HUES6 (cell line): Measurements from ENCODE around the gene LBH.
A peak's percentile ranks its signal among the peaks of the same experiment; 100 is the strongest.

Experiments used
- H3K27ac ChIP-seq: 2 replicates; pipeline ENCODE4 v1.7.0; 2013; ENCODE audit warnings: low read depth, mild to moderate bottlenecking, low read length, inconsistent platforms
- H3K27me3 ChIP-seq: 2 replicates; pipeline ENCODE4 v1.6.1; 2013; ENCODE audit warnings: low read length; ENCODE audit not compliant: control insufficient read depth, insufficient read depth
- H3K36me3 ChIP-seq: 2 replicates; pipeline ENCODE4 v1.6.1; 2013; ENCODE audit warnings: low read length; ENCODE audit not compliant: control insufficient read depth, insufficient read depth
- H3K4me1 ChIP-seq: 2 replicates; pipeline ENCODE4 v1.6.1; 2013; ENCODE audit warnings: low read length; ENCODE audit not compliant: control insufficient read depth, insufficient read depth
- H3K4me3 ChIP-seq: 2 replicates; pipeline ENCODE4 v1.5.1; 2013; ENCODE audit warnings: low read depth, low read length
- H3K9ac ChIP-seq: one replicate; pipeline ENCODE4 v1.6.1; 2013; ENCODE audit warnings: mild to moderate bottlenecking, low read length
- H3K9me3 ChIP-seq: 2 replicates; pipeline ENCODE4 v1.6.1; 2013; ENCODE audit warnings: low read depth, low read length; ENCODE audit not compliant: control insufficient read depth, insufficient read depth

Gene LBH

DNA sequence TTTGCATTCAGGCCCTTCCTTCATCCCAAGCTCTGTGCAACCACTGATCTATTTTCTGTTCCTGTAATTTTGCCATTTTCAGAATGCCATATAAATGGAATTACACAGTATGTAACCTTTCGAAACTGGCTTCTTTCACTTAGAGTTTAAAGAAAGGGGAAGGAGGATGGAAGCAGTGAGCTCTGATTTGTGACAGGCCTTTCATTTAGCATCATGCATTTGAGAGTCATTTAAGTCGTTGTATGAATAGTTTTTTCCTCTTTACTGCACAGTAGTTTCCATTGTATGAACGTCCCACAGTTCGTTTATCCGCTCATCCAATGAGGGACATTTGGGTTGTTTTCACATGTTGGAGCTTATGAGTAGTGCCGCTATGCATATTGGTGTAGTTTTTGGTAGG is 67.0 kb downstream of the LBH start:
- Histone ChIP-seq H3K9ac (no peak overlapping the region), H3K4me3 (no peak overlapping the region), H3K27me3 (peaks cover 6% of the 10 kb centered on the region; the same call in 1 of the 2 replicates), H3K27ac (no peak overlapping the region), H3K4me1 (peaks cover 45% of the 10 kb centered on the region), H3K36me3 (no peaks in the 10 kb centered on the region), H3K9me3 (no peaks in the 10 kb centered on the region)

DNA sequence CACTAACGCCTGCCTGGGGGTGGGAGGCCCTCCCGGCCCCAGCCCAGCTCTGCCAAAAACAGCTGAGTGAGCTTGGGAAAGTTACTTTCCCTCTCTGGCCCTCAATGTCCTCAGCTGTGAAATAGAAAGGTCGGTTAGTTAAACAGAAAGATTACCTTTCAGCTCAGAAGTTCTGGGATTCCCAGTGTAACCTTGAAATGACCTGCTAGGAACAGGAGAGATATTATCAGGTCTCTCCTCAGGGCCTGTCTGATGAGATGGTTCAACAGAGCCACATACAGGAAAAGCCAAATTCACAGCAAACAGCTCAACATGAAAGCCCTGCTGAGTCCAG is 68.8 kb downstream of the LBH start:
- Histone ChIP-seq H3K4me1 (peaks cover 40% of the 10 kb centered on the region), H3K27ac (no peak overlapping the region), H3K27me3 (peaks cover 6% of the 10 kb centered on the region; the same call in 1 of the 2 replicates), H3K36me3 (no peaks in the 10 kb centered on the region), H3K9me3 (no peaks in the 10 kb centered on the region), H3K4me3 (no peak overlapping the region), H3K9ac (no peak overlapping the region)

DNA sequence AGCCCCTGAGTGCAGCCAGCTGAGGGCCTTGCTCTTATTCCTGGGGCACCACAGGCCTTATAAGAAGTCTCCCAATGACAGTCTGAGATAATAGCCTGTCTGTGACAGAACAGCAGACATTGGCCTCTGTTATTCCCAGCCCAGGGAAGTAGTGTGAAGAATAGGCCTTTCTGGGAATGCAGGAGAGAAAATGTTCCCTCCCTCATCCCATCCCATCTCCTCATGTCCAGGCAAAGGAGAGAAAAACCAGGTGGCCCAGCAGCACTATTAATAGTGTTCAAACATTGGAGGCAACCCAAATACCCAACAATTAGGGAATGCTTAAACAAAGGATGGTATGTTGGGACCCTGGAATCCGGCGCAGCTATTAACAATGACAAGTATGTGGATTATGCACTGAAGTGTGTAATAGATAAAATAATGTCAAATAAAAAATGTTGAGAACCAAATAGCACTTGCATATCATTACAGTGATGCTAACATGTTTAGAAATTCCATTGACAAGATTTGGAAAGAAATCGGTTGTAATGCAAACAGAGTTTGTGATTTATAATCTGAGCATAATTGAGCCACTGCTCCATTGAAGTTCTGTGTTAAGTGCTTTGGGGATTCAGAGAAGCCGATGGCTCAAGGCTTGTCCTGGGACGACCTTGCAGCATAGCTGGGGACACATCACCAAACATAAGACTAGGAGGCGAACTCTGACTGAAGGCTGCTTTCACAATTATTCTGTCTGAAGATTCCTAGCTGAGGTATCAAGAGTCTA is 69.3 kb downstream of the LBH start:
- H3K9ac ChIP-seq: no peak overlapping the region
- no peaks in the 10 kb centered on the region for H3K9me3 ChIP-seq
- peaks cover 40% of the 10 kb centered on the region for H3K4me1 ChIP-seq
- H3K27me3 ChIP-seq: peaks cover 6% of the 10 kb centered on the region; the same call in 1 of the 2 replicates
- H3K36me3 ChIP-seq: no peaks in the 10 kb centered on the region
- no peak overlapping the region for H3K4me3 ChIP-seq
- H3K27ac ChIP-seq: no peak overlapping the region

GRCh38 chr2:30301551-30301950 is 70.2 kb downstream of the LBH start:
- Histone ChIP-seq H3K9me3 (no peaks in the 10 kb centered on the region), H3K4me3 (0 out of 2 replicates have a peak overlapping the region, but pooled peaks have one; percentile 12), H3K36me3 (no peaks in the 10 kb centered on the region), H3K27ac (0 out of 2 replicates have a peak overlapping the region, but pooled peaks have one; percentile 5), H3K27me3 (peaks cover 6% of the 10 kb centered on the region; the same call in 1 of the 2 replicates), H3K4me1 (peaks cover 40% of the 10 kb centered on the region), H3K9ac (no peak overlapping the region)

DNA sequence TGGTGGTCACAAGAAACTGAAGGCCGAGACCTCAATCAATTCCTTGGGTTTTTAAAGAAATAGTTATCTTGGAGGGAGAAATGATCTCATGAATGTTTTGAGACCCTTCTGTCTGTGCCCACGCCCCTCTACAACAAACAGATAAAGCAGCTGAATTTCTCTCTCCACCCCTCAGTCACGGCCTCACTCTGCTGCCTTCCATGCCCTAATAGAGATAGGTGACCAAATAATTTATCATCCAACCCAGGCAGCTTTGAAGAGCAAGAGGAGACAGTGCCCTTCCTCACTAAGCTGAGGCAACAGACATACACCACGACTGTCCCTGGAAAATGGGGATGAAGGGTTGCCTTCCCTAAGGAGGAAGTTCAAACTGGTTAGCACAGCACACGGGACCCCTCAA is 71.2 kb downstream of the LBH start:
- no peaks in the 10 kb centered on the region for H3K9me3 ChIP-seq
- no peaks in the 10 kb centered on the region for H3K36me3 ChIP-seq
- H3K4me1 ChIP-seq: peaks cover 40% of the 10 kb centered on the region
- H3K9ac ChIP-seq: no peak overlapping the region
- H3K27ac ChIP-seq: no peak overlapping the region
- no peak overlapping the region for H3K4me3 ChIP-seq
- H3K27me3 ChIP-seq: peaks cover 6% of the 10 kb centered on the region; the same call in 1 of the 2 replicates

DNA sequence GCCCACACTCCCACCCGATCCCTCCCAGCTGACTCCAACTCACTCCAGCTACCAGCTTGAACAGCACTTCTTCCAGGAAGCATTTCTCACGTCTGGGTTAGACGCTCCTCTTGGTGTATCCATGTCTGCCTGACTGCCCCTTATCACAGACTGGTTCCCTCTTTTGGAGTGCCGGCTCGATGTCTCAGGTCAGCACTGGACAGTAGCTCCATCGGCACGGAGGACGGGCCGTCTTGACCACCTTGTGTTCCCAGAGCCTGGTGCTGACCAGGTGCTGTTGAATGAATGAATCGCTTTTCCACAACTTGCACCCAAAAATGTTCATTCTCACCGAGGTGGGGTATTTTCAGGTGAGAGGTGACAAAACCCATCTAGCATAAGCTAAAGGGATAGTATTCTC is 71.8 kb downstream of the LBH start:
- no peak overlapping the region for H3K4me3 ChIP-seq
- no peaks in the 10 kb centered on the region for H3K9me3 ChIP-seq
- peaks cover 6% of the 10 kb centered on the region; the same call in 1 of the 2 replicates for H3K27me3 ChIP-seq

DNA sequence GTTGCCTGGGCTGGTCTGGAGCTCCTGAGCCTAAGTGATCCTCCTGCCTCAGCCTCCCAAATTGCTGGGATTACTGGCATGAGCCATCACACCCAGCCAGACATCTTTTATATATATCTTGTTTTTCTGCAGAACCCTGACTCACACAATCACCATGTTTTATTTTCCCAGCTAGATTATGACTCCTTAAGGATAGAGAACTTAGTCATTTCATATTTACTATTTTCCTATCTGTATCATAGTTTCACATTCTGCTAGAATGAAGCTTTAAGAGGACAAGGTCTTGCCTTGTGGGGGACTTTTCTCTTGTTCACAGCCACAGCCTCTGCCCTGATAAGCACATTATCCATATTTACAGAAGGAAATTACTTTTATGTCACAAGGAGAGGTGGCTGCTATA is 73.9 kb downstream of the LBH start:
- Histone ChIP-seq H3K9me3 (no peaks in the 10 kb centered on the region), H3K36me3 (no peaks in the 10 kb centered on the region), H3K9ac (no peak overlapping the region), H3K4me3 (no peak overlapping the region), H3K4me1 (peaks cover 31% of the 10 kb centered on the region), H3K27me3 (peaks cover 6% of the 10 kb centered on the region; the same call in 1 of the 2 replicates), H3K27ac (no peak overlapping the region)

More for the DNA sequence above, 71.8 kb downstream of the LBH start:
- Histone ChIP-seq H3K36me3 (no peaks in the 10 kb centered on the region), H3K9ac (no peak overlapping the region), H3K4me1 (peaks cover 40% of the 10 kb centered on the region), H3K27ac (no peak overlapping the region)

DNA sequence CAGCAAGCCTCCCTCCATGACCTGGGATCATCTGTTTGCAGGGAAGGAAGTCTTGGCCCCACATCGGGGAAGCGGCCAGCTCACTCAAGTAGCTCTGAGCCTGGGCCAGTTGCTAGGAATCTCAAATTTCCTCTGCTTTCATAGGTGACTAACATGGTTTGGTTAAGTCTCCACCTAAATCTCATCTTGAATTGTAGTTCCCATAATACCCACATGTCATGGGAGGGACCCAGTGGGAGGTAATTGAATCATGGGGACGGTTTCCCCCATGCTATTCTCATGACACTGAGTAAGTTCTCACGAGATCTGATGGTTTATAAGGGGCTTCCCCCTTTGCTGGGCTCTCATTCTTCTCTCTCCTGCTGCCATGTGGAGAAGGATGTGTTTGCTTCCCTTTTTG is 75.2 kb downstream of the LBH start:
- H3K4me3 ChIP-seq: no peak overlapping the region
- H3K36me3 ChIP-seq: no peaks in the 10 kb centered on the region
- H3K4me1 ChIP-seq: peaks cover 18% of the 10 kb centered on the region
- peaks cover 6% of the 10 kb centered on the region; the same call in 1 of the 2 replicates for H3K27me3 ChIP-seq
- H3K27ac ChIP-seq: no peak overlapping the region
- no peaks in the 10 kb centered on the region for H3K9me3 ChIP-seq
- no peak overlapping the region for H3K9ac ChIP-seq

GRCh38 chr2:30308280-30308679 is 76.9 kb downstream of the LBH start:
- Histone ChIP-seq H3K4me1 (peaks cover under 1% of the 10 kb centered on the region; the same call in 1 of the 2 replicates), H3K27ac (no peak overlapping the region), H3K9me3 (no peaks in the 10 kb centered on the region), H3K9ac (no peak overlapping the region), H3K36me3 (no peaks in the 10 kb centered on the region), H3K4me3 (no peak overlapping the region), H3K27me3 (no peaks in the 10 kb centered on the region)
